Body of pancreas (tissue), 4 donors: ENCODE measurements around the gene FCRL3. TPM values are rescaled to one million over a fixed set of nuclear protein-coding genes. Genes with fewer than 3 reads are reported as not detected.

Experiments used
- ATAC-seq: fragments of 150-250 bp; one replicate; pipeline ENCODE4 v1.9.1; 2016
- DNase-seq, 4 donors: peaks; one replicate each; pipeline ENCODE4 v3.0.0-alpha.2; 2019
- H3K27ac ChIP-seq, 4 donors: fragments of 200-600 bp; sonication (generic); 1 replicate in 3 of 4; 2 replicates in 1 of 4; pipeline versions ENCODE4 v1.5.1 to v1.6.1; 2016 to 2019; ENCODE audit warnings: mild to moderate bottlenecking in 1 of 4, mixed read lengths in 1 of 4, moderate library complexity in 1 of 4
- H3K27me3 ChIP-seq, 2 donors: fragments of 200-600 bp; sonication (generic); one replicate each; pipeline ENCODE4 v1.6.0; 2016; ENCODE audit warnings: mild to moderate bottlenecking in 1 of 2
- H3K36me3 ChIP-seq, 2 donors: fragments of 200-600 bp; sonication (generic); replicated peaks in 1 of 2; 2 replicates each; pipeline ENCODE4 v1.5.1; 2016; ENCODE audit warnings: low read depth in 2 of 2; ENCODE audit not compliant: insufficient read depth in 1 of 2
- H3K4me1 ChIP-seq: fragments of 200-600 bp; sonication (generic); one replicate; pipeline ENCODE4 v1.6.0; 2016
- H3K4me3 ChIP-seq, 2 donors: fragments of 200-600 bp; sonication (generic); 1 replicate in 1 of 2; 2 replicates in 1 of 2; pipeline ENCODE4 v1.5.1; 2016 to 2019
- H3K9me3 ChIP-seq, 3 donors: fragments of 200-600 bp; sonication (generic); 1 replicate in 2 of 3; 2 replicates in 1 of 3; pipeline ENCODE4 v1.5.1; 2016
- CTCF ChIP-seq, 7 experiments: fragments of 450-650 bp in 4 of 7; fragments of 200-600 bp in 3 of 7; sonication (generic) in 3 of 7; IDR thresholded peaks; one replicate each; pipeline ENCODE4 v1.5.1; 2016 to 2019; ENCODE audit warnings: antibody characterized with exemption in 7 of 7
- POLR2A ChIP-seq, 3 donors: fragments of 450-650 bp; IDR thresholded peaks; one replicate each; pipeline ENCODE4 v1.6.1; 2016; ENCODE audit warnings: antibody characterized with exemption in 3 of 3, mild to moderate bottlenecking in 2 of 3
- WGBS, 2 donors: methylation state at CpG; one replicate each; pipeline ENCODE4 v1.1.5; 2017; 5-methylcytosine and 5-hydroxymethylcytosine counted together
- intact Hi-C: fragments of 100-400 bp; cut with DNase I; formaldehyde crosslinking; loops from one replicate; pipeline ENCODE4 v1.15.1; 2023
- total RNA-seq, 2 donors: library from RNA; depleted of rRNA; stranded (reverse); fragments of >200 nt; gene quantifications; one replicate each; pipeline ENCODE4 v1.1.0, GENCODE V29; 2016

FCRL3 gene
- total RNA-seq, 2 donors from 2014 or later, result not detected

GRCh38 chr1:157721985-157722384, 21.4 kb upstream of the FCRL3 start:
- Histone ChIP-seq H3K9me3 (peaks cover 0 to 7% (median 0%) of the 10 kb centered on the region in 3 donors), H3K27me3 (no peaks in the 10 kb centered on the region), H3K4me3 (no peak overlapping the region), H3K4me1 (no peaks in the 10 kb centered on the region), H3K27ac (no peak overlapping the region), H3K36me3 (no peaks in the 10 kb centered on the region)
- no peak for DNase-seq
- no peak for ATAC-seq
- 91 to 100% methylated on average over 1 of the region's 1 CpG for WGBS, 2 donors
- TF ChIP-seq CTCF (IDR thresholded peaks at IDR 0.05) (no peak), POLR2A (IDR thresholded peaks at IDR 0.05) (no peak)
- intact Hi-C loops, result no loop called here

- Histone ChIP-seq H3K36me3 (no peaks in the 10 kb centered on the region), H3K4me3 (no peak overlapping the region), H3K27me3 (no peaks in the 10 kb centered on the region), H3K4me1 (no peaks in the 10 kb centered on the region), H3K9me3 (no peaks in the 10 kb centered on the region), H3K27ac (no peak overlapping the region)
- intact Hi-C loops, result no loop called here
- DNase-seq (no peak), ATAC-seq (no peak)
- WGBS, 2 donors, result 90 to 91% methylated on average over 5 of the region's 5 CpGs
- TF ChIP-seq POLR2A (IDR thresholded peaks at IDR 0.05), result no peak
Observed at GRCh38 chr1:157715736-157716135, 15.2 kb upstream of the FCRL3 start.

GRCh38 chr1:157711802-157712201, 11.2 kb upstream of the FCRL3 start:
- no peak for DNase-seq
- Histone ChIP-seq H3K36me3 (no peaks in the 10 kb centered on the region), H3K27me3 (no peaks in the 10 kb centered on the region), H3K9me3 (no peaks in the 10 kb centered on the region), H3K4me3 (no peak overlapping the region), H3K4me1 (no peaks in the 10 kb centered on the region), H3K27ac (no peak overlapping the region)
- ATAC-seq, result no peak
- intact Hi-C loops, result no loop called here
- TF ChIP-seq CTCF (IDR thresholded peaks at IDR 0.05) (no peak), POLR2A (IDR thresholded peaks at IDR 0.05) (no peak)

- intact Hi-C loops, result no loop called here
- H3K4me3 ChIP-seq, result no peak overlapping the region
- DNase-seq (no peak), ATAC-seq (no peak)
- TF ChIP-seq POLR2A (IDR thresholded peaks at IDR 0.05), result no peak
- TF ChIP-seq CTCF (IDR thresholded peaks at IDR 0.05), result no peak
- H3K9me3 ChIP-seq, result no peaks in the 10 kb centered on the region
- no peaks in the 10 kb centered on the region for H3K36me3 ChIP-seq
- H3K27ac ChIP-seq, result no peak overlapping the region
- no peaks in the 10 kb centered on the region for H3K4me1 ChIP-seq
- H3K27me3 ChIP-seq, result no peaks in the 10 kb centered on the region
Observed at GRCh38 chr1:157704878-157705277, 4.3 kb upstream of the FCRL3 start.

GRCh38 chr1:157703981-157704380, 3.4 kb upstream of the FCRL3 start:
- no peaks in the 10 kb centered on the region for H3K4me1 ChIP-seq
- ATAC-seq (no peak), DNase-seq (no peak)
- intact Hi-C loops, result no loop called here
- H3K27me3 ChIP-seq, result no peaks in the 10 kb centered on the region
- TF ChIP-seq POLR2A (IDR thresholded peaks at IDR 0.05) (no peak), CTCF (IDR thresholded peaks at IDR 0.05) (no peak)
- H3K4me3 ChIP-seq, result no peak overlapping the region
- H3K27ac ChIP-seq, result no peak overlapping the region
- 68 to 74% methylated on average over 4 of the region's 4 CpGs for WGBS, 2 donors
- no peaks in the 10 kb centered on the region for H3K36me3 ChIP-seq
- H3K9me3 ChIP-seq, result no peaks in the 10 kb centered on the region
